Measurements from ENCODE around the gene ACAD9.

GRCh38 chr3:128942161-128942952 is 62.9 kb downstream of the ACAD9 start:
- no peak for TF ChIP-seq CTCF (conservative IDR thresholded peaks at IDR 0.05)
- no peak for TF ChIP-seq EZH2 (IDR thresholded peaks at IDR 0.05; ENCODE audit: low read depth)
